Left hindlimb (tissue), 1 donor: ENCODE data around the gene PRTFDC1.

Experiments
- DNase-seq: peaks from one replicate; pipeline ENCODE4 v3.0.0-alpha.2; 2018

PRTFDC1 gene

DNA sequence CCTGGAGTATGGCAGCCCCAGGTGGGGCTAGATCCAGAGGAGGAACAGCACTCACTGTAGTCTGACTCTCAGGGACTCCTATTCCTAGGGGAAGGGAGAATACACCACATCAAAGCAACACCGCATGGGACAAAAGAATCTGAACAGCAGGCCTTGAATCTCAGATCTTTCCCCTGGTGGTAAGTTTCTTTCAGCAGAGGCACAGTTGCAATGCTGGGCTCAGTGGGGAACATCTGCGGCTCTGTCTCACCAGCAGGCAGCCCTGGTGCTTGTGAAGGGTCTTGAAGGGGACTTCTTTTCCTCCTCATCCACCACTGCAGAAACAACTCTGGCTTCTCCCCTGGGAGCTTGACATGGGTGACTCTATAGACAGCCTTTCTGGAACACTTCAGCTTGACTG lies 117.5 kb downstream of the PRTFDC1 start:
- DNase-seq = no peak

DNA sequence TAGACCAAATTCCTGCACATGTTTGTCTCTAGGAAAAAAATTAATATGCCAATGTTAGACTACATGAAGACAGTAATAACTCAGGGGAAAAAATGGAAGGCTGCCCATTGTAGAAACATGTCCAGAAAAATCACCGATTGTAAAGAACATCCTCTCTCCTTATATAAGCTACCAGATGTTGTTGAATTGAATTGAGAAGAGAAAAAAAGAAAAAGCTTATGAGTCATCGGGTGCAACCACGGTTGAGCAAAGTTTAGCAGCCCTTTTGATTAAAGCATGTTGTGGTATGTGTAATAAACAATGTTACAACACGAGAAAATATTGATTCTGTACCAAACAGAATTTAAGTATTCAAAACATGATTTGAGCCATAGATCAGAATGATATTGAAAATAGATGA lies 126.4 kb downstream of the PRTFDC1 start:
- no peak for DNase-seq

DNA sequence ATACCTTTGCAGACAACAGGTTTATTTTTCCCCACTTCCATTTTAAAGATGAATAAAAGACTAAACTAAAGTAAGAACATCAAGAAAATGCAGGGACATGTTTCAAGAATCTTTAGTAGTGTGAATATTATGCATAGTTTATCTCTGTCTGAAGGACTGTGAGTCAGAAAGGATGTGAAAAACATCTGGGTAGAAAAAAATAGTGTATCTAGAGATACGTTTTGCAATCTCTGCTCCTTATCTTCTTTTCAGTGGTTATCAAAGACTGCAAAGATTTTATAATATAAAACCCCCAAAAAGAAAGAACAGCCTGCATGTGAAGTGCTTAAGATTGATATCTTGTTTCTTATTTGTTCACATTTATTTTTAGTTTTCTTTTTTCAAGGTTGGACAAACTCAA lies 126.9 kb downstream of the PRTFDC1 start:
- no peak for DNase-seq

DNA sequence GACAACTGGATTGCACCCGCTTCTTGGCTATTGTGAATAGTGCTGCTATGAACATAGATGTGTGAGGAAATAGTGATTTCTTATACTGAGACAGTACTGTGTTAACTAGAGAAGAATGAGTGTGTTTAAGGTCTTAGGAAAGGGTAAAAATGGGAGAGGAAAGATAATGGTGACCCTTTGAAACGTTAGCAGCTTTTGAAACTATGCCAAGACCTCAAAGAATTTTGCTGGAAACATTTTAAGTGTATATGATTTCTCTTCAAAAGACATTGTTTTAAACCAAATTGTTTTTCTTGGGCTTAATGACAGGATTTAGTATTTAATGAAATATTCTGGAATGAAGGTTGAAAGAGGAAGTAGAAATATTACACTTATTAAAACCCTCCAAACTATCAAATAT lies 127.9 kb downstream of the PRTFDC1 start:
- DNase-seq = no peak

DNA sequence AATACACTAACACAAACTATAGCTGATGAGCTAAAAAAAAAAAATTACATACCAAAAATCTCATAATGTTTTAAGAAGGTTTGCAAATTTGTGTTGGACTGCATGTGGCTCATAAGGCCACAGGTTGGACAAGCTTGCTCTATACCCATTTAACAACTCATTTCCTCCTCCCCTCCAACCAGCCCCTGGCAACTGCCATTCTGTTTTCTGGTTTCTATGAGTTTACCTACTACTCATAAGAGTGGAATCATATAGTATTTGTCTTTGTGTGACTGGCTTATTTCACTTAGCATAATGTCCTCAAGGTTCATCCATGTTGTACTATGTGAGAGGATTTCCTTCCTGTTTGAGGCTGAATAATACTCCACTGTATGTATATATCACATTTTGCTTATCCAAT lies 128.3 kb downstream of the PRTFDC1 start:
- DNase-seq = no peak

DNA sequence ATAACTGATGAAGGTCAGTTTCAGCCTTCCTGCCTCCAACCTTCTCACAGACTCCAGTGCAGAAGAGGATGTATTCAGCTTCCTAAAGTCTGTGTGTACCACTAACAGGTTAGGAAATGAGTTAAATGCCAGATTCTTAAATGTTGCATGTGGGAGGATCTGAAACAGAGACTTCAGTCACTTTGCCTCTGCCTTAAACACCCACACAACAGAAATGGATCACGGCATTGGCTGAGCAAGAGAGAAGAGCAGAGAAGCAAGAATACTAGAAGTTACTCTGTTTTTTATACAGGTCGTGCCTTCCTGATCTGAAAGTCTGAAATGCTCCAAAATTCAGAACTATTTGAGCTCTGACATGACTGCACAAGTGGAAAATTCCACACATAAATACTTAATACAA lies 129.8 kb downstream of the PRTFDC1 start:
- no peak for DNase-seq

DNA sequence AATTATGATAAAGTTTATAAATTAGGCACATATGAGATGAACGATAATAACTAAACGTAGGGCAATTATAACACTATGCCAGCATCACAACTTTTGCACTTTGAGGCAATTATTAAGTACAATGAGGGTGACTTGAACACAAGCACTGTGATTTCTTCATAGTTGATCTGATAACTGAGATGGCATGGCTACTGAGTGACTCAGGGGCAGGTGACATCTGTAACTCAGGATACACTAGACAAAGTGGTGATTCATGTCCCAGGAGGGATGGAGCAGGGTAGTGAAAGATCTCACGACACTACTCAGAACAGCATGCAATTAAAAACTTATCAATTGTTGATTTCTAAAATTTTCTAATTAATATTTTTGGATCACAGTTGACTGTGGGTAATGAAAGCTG lies 130.4 kb downstream of the PRTFDC1 start:
- DNase-seq = no peak

DNA sequence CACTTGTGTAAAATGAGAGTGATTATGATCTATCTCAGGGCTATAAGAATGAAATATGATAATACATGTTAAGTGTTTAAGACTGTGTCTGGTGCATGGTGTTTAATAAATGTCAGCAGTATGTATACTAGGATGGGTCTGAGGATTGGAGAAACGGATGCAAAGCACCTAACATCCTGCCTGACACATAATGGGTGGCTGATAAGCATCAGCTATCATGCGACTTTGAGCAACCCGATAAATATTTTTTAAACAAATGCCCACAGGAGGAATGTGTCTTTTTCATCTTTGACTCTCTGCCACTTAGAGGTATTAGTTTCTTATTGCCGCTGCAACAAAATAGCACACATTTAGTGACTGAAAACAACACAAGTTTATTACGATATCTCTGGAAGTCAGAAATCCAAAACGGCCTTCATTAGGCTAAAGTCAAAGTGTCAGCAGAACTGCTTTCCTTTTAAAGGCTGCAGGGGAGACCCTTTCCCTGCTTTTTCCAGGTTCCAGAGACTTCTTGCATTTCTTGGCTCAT lies 135.5 kb downstream of the PRTFDC1 start:
- DNase-seq = no peak

DNA sequence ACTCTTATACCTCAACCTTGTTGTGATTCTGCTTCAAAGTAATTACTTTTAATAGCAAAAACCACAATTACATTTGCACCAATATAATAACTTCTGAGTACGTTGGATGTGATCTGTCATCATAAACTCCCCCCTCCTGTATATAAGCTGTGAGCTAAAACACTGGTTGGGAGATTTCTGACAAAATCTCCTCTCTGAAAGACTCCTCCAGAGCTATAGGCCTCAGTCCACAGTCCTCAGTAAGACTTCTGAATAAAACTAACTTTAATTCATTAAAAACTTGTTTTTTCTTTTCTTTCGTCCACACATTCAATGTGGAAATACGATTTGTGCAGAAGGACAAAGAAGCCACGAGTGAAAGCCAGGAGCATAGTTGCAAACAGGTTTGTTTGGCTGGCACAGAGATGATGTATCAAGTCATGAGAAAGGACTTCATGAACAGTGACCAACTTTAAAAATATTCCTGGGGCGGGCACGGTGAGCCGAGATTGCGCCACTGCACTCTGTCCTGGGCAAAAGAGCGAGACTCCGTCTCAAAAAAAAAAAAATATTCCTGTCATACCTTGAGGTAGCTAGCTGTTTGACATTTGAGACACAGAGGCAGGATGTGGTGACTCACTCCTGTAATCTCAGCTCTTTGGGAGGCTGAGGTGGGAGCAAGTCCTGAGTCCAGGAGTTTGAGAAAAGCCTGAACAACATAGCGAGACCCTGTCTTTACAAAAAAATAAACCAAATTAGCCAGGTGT lies 137.7 kb downstream of the PRTFDC1 start:
- no peak for DNase-seq

DNA sequence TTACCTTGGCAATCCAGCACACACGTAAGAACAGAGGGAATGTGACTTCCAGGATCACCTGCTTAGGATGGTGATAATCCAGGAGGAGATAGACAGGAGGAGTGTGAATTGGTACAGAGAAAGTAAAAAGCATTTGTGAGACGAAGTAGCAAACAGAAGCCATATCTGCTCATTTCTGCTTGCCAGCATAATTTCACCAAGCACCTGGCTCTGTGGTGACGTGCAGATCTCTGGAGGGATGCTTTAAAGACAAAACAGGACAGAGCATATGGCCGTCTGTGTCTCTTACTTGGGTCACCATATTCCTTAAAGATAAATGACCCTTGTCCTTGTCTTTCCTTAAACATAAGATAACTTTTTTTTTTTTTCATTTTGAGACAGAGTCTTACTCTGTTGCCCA lies 138.6 kb downstream of the PRTFDC1 start:
- no peak for DNase-seq

DNA sequence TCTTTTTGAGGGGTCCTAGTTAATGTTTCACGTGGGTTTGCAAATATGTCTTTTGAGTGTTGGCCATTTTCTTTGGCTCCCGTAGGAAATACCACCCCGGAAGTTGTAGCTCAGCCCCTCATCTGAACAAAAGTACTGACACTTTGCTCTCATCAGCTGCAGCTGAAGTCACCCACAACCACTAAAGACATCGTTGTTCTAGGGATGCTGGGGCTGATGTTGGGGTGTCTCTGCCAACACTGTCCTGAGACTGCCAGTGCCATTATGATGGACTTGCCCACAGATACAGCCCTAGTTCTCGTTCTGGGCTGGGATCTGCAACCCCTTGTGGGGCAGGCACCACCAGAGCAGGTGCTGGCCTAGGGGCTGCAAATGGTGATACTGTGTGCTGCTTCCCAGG lies 146.1 kb downstream of the PRTFDC1 start:
- DNase-seq = no peak

DNA sequence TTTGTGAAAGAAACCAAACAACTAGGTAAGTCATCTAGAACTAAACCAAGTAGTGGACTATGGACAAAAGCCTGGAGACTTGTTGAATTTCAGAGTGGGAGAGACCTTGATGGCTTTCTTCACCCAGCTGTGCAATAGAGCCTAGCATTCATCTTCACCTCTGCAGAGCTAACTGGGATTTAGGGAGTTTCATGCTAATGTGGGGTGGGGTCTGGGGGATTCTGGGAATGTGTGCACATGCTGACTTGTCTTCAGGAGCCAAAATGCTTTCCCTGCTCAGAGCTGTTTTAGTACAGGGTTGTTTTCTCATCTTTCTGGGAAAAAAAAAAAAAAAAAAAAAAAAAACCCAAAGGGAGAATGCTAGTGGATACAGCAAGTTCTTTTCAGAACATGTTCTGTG lies 147.4 kb downstream of the PRTFDC1 start:
- DNase-seq = peak; percentile 34

DNA sequence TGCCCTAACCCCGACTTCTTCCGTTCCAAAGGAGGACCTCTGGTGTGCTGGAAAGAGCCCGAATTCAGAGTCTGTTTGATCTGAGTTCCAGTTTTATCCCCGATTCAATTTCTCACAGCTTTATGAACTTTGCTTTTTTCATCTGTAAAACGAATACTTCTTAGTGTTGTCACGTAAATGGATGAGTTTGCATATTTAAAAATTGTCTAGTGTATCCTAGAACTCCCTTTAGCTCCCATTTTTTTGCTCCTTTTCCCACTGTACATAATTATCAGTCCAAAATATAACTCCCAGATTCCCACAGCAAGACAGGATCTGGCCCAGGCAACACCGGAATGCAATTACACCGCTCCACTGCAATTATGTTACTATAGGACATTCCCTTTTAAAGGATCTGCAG lies 148.0 kb downstream of the PRTFDC1 start:
- DNase-seq = no peak

DNA sequence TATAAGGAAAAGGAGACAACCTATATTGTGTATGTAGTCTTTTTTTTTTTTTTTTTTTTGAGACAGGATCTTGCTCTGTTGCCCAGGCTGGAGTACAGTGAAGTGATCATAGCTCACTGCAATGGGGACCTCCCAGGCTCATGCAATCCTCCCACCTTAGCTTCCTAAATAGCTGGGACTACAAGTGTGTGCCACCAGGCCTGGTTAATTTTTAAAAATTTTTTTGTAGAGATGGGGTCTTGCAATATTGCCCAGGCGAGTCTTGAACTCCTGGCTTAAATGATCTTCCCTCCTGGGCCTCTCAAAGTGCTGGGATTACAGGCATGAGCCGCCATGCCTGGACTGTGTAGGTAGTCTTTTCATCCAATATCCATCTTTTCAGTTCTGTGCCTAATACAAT lies 150.0 kb downstream of the PRTFDC1 start:
- no peak for DNase-seq

DNA sequence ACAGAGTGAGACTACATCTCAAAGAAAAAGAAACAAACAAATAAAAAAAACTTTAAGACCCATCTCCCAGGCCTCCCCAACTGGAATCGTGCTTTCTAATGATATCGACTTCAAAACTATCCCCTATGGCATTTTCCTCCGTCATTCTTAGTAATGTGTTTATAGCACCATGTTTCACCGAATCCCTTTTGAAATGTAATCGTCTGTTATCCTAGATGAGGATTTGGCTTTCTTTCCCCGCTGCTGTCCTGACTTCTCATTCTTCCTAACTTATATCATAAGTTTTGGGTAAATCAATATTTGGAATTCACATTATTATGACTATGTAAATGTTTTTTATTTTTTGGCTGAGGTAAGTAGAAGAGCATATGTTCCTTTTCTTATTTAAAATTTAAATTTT lies 151.5 kb downstream of the PRTFDC1 start:
- no peak for DNase-seq
